HG03064 (cell line): ENCODE data around the gene ZDHHC8.

Experiments used
- ATAC-seq: cut with Tn5 transposase; IDR thresholded peaks from one replicate; pipeline ENCODE4 v1.9.1; 2021; ENCODE audit warnings: low read depth; ENCODE audit not compliant: unreplicated experiment

The ZDHHC8 gene

DNA sequence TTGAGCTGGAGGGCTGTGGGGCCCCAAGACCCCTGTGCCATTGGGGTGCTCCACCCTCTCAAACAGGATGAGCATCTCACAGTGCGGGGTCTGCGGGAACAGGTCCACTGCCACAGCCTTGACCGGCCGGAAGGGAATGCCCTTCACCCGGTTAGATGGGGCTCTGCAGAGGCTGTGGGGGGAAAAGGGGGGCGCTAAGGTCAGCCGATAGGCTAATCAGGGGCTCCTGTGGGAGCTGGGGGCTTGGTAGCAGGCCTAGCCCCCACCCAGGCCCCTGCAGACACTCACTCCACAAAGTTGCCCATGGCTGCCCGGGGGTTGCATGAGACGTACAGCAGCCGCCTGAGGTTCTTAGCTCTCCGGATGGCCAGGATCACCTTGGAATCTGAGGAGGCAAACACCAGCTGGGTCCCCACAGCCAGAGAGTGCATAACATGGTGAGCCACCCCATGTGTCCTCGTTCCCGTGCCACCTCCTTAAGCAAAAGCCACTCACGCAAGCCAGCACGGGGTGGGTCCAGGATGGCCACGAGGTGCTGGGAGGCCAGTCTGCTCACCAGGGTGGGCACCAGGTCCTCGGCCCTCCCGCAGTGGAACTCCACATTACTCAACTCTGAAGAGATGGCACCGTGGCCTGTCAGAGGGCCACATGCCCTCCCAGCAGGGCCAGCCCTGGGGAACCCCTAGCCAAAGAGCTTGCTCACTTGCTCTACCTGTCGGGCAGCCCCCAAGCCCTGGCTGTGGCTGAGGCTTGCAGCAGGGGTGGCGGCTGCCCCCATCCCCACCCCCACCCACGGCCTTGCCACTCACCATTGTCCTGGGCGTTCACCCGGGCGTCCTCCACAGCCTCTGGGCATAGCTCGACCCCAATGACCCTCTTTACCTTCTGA lies 18.7 kb upstream of the ZDHHC8 start:
- ATAC-seq = no peak

DNA sequence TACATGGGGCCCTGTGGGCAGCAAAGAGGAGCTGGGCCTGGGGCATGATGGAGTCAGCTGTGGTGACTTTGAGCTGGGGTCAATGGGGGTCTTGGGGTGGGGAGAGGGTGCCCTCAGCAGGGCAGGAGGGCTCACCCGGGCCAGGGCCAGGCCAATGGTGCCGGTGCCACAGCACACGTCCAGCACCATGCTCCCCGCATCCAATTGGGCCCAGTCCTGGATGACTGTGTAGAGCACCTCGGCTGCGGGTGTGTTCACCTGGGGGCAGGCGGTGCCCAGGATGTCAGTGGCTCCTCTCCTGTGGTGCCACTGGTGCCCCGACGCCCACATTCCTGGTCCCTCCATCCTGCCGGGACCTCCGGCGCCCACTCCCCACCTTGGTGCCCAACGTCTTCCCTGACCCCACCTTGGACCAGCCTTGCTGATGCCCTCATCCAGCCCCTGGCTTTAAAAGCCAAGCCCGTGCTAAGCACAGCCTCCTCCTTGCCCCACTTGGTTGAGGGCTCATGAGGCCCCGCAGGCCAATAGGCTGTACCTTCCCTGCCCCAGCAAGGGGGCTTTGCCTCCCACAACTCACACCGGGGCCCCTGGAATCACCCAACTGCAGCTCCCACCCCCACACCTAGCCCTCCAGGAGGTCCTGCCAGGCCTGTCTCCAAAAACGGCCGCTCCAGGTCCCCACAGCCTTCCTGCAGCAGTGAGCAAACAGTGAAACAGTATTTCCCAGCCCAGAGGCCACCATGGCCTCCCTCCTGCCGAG lies 17.9 kb upstream of the ZDHHC8 start:
- ATAC-seq = no peak

DNA sequence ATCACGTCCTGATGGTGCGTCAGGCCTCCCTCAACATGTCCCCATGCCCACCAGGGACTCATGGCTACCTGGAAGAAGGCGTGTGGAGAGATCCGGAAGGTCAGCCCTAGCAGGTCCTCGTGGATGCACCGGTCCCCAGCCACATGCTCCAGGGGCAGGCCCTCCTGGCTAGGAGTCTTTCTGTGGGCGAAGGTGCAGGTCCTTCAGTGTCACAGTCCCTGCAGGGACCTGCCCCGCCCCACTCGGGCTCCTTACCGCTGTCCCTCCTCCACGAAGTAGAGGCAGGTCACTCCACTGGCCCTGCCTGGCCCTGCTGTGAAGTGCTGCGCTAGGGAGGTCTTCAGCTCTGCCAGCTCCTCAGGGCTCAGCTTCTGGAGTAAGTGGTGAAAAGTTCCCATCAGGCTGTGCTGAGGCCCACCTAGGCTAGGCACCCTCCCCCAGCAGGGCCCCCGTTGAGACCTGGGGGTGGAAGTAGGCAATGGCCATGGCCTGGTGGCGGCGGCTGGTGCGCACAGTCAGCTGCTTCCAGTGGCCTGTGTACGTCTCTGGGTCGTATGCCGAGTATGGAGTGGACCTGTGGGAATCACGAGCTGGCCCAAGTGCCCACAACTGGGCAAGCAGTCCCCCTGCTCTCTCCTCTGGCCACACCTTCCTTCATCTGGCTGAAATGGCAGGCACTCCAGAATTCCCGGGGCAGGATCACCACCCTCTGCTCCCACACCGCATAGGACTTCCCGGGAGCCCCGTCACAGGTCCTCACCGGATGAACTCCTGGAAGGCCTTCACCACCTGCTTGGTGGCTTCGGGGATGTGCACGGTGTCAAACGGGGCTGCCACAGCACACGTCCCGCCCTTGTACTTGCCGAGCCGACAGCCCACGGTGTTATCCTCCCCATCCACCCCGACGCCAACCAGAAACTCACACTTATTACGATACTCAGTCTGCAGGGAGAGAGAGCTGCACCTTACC lies 16.8 kb upstream of the ZDHHC8 start:
- no peak for ATAC-seq

DNA sequence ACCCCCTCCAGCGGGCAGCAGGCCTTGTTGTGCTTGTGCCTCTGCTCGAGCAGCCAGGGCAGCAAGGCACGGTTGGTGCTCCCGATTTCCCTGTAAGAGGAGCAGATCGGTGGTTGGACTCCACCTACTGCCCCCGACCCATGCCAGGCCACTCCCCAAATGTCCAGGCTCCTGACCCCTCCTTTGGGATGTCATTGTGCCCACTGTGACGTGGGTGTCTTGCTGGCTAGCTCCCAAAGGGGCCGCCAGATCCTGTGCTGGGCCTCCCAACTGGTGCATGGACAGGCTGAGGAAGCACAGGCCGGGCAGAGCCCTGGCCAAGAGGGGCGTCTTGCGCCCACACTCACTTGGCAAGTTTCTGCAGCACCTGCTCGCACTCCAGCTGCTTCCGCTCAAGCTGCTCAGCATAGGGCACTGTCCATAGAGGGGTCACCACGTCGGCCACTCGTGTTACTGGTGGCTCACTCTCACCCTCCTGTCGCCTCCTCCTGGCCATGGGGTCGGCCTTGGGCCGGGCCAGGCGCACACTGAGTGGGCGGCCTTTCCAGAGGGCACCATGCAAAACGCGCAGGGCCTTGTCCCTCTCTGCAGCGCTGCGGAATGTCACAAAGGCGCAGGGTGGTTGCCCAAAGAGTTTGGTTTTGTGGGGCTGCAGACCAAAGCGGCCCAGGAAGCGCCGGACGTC lies 15.8 kb upstream of the ZDHHC8 start, which contains the start of gene RANBP1:
TSS of gene RANBP1 (plus strand) at position 414 of the 685 bp plus-strand sequence. CDS start at position 495, 81 bp downstream.
- ATAC-seq = no peak

DNA sequence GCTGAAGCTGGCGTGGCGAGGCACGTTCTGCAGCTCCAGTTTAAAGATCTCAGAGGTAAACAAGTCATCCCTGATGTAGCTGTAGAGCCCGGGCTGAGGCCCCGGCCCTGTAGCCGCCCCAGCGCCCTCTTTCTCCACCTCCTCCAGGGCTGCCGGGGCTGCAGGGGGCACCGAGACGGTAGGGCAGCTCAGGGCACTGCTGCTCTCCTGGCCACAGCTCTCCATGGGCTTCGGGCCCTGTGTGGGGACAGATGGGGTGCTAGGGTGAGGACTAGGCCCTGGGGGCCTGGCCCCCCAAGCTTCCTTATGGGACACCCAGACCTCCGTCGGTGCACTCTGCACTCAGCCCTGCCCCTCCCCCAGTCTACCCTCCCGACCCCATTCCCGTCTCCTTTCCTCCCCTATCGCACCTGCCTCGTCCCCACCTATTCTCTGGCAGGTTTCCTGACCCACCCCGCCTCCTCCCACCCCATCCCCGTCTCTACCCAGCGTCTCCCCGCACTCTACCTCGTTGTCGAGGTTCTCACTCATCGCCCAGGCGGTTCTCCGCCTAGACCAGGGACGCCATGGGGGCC lies 15.1 kb upstream of the ZDHHC8 start:
- ATAC-seq = peak; percentile 5

DNA sequence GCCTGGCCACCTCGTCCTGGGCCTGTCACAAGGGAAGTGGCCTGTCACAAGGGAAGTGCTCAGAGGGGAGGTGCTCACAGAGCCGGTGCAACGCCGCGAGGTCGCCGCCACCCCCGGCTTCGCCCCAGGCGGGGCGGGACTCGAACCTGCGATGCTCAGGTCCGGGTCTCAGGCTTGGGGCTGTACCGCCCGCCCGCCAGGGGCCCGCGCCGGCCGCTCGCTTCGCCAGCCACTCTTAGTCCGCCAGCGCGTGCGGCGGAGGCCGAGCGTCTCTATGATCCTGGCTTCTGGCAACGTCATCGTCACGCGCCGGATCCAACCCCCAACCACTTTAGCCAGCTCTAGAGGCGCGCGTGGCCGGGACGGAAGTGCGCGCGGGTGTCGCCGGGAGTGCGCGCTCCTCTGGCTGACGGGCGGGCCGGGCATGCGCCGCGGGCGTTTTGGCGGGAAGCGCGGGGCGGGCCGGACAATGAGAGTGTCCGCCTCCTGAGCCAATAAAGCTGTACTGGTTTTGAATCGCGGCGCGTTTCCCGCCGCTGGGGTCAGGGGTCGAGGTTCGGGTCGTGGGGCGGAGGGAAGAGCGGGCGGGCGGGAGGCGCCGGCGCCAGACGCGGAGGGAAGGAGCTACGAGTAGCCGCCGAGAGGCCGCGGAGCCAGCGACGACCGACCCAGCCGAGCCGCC lies 14.5 kb upstream of the ZDHHC8 start, which contains the start of gene TRMT2A:
TSS of gene TRMT2A (minus strand) at position 276 of the 682 bp plus-strand sequence. CDS start 320 bp downstream, outside the sequence.
- peak; percentile 55 for ATAC-seq

DNA sequence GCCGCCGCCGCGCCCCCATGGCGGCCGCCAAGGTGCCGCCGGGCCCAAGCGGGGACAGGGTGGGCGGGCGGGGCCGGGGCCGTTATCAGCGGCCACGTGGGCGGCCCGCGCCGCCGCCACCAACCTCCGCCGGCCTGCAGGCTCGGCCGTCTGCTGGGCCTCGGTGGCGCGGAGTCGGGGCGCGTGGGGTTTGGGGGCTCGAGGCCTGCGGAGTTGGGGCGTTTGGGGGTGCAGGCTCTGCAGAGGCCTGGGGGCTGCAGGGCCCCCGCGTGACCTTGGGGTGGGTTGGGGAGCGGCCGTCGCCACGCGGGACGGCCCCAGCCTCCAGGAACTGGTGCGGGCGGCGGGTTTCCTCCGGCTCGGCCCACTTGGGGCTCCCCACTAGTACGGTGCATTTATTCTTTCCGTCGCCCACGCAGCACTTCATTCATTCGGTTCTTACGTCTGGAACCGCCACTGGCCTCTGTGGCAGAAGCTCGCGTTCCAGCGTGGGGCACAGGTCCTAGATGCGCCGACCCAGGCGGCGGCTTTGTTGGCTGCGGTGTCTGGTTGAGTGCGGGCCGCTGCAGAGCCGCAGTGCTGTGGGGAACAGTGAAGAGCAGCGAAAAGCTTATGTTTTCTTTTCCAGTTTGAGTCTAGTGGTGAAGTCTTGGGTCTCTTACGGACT lies 13.8 kb upstream of the ZDHHC8 start:
- ATAC-seq = peak; percentile 19

DNA sequence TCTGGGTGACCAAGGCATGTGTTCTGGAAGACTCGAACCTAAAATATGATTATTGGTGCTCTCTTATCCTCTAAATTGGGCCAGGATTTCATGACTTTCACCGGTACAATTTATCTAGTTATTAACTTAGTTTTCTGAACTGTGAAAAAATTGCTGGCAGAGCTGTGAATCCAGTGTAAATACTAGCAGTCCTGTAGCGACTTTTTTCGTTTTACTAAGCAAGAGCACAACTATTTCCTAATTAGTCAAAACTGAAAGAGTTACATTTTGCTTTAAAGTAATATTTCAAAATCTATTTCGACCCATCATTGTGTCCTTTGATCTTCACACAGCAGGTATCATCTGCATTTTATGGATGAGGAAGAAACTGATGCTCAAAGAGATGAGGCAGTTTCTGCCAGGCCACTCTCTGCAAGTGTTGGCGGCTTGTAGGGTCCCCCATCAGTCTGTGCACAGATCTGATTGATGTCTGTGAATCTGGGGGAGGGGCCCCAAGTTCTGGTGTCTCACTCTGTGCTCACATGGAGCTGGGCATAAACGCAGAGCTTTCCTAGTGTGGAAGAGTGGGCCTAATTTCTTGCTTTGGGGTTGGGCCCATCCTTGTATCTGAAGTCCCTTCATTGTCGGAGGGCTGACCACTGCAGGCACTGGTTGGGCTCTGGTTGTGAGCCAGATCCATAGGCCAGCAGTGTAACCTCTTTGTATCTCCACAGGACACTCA lies 13.1 kb upstream of the ZDHHC8 start:
- ATAC-seq = no peak

DNA sequence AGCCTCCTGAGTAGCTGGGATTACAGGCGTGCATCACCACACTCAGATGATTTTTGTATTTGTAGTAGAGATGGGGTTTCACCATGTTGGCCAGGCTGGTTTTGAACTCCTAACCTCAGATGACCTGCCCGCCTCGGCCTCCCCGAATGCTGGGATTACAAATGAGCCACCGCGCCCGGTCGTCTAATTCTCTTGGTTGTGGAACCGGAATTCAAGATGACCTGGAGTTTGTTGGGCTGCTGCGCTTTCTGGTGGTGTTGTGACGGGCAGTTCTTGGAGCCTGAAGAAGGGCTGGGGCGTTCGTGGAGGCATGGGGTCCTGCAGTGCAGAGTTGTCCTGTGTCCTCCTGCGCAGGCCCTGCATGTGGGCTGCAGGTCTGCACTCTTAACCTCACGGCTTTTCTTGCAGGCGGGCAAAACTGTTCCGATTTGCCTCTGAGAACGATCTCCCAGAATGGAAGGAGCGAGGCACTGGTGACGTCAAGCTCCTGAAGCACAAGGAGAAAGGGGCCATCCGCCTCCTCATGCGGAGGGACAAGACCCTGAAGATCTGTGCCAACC lies 9.7 kb upstream of the ZDHHC8 start:
- ATAC-seq = no peak

DNA sequence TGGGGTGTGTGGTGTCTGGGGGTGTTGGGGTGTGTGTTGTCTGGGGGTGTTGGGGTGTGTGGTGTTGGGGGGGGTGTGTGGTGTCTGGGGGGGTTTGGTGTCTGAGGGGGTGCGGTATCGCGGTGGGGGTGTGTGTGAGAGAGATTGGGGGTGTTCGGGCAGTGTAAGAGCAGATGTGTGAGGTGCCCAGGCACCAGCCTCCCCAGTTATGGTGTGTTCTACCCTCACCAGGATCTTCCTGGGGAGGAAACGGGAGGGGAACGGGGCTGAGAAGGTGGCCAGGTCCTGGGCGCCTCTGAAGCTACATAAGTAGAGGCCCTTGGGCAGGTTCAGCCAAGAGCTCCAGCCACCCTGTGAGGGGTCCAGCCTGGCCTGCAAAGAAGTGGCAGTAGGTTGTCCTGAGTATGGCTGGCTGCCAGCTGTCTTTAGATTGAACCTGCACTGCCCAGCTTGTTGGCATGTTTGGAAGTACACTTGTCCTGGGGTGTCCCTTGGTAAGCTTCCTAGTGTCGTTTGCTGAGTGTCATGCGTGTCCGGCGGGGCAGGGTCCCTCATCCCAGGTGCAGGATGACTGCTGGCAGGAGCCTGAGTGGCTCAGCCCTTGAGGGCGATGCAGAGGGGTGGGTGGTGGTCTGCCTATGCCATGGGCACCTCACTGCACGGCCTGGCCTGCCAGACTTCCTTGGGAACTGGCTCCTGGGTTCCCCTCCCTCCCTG lies 8.1 kb upstream of the ZDHHC8 start:
- no peak for ATAC-seq

DNA sequence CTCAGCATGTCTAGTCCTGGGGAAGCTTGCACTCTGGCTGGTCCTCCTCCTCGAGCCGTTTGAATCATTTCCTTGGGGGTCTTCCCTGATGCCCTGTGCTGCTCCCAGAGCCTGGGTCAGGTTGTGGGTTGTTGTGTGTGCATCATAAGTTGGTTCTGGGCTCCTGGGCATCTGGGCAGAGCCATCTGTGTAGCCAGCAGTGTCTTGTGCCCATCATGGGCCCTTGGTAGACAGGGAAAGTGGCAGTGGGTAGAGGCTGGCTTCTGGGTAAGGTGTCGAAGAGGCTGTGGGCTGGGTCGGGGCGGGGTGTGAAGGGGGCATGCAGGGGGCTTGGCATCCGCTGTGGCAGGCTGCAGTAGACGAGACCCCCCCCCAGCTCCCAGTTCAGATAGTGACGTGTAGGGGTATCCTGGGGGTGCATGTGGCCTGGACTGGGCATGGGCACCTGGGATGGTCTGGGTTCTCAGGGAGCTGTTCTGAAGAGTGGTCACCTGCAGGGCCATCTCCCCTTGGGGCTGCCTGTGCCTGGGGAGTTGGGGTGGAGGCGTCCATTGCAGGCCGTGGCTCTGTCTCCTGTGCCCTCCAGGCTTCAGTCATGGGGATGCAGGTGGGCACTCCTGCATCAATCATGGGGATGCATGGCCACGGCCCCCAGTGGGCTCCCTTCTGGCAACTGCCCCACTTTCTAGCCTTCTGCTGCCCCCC lies 7.4 kb upstream of the ZDHHC8 start:
- ATAC-seq = no peak

DNA sequence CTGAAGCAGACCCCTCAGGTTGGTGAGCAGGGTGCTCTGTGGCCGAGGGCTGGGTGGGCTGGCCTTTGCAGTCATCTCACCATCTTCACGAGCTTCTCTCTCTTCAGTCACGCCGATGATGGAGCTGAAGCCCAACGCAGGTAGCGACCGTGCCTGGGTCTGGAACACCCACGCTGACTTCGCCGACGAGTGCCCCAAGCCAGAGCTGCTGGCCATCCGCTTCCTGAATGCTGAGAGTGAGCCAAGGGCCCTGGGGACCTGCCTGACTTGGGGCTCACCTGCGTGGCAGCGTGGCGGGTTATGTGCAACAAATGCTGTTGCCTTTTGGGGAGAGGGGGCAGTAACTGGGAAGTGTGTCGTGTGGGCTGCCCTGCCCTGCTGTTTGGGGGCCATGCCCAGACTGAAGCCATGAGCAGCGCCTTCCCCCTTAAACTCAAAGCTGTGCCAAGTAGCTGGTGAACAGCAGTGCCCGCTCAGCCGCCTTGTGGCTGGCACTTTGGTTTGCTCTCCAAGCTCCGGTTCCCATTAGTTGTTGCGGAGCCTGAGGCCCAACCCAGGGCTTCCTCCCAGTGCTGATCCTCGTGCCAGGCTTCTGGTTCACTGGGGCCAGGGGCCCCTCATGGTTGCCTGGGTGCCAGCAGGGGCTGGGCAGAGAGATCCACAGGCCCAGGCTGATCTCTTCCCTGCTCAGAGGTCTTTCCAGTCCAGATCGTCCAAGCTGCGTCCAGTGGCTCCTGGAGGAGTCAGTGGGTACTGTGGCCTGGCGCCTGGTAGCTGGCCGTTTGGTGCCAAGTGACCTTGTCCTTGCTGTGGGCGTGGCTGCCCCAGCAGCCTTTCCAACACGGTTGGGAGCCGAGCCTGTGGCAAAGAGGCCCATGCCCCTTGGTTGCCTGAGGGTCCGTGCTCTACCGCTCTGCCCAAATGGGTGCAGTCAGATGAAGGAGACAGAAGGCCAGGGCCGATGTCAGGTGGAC lies 6.1 kb upstream of the ZDHHC8 start:
- ATAC-seq = no peak

DNA sequence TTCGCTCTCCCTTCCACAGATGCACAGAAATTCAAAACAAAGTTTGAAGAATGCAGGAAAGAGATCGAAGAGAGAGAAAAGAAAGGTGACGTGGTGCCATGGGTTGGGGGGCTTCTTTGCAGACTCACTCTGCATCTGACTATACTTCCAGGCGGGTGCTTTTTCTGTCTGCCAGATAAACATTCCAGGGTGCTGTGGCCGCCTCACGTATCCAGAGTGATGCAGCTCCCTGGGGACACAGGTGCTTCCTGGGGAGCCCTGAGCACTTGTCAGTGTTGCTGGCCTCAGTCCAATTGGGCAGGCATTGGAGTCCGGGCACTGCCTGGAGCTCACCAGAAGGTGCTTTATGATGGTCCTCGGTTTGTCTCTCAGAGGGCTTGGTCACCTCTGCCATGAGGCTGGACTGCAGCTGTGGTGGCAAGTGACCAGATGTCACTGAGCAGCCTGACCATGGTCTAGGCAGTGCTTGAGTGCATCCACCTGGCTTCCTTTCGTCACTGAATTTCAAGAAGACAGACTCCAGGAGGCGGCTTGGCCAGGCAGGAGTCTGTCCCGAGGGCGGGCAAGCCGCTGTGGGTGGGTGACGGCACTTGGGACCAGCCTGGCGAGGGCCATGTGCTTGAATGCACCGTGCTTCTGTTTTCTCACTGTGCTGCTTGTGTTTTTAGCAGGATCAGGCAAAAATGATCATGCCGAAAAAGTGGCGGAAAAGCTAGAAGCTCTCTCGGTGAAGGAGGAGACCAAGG lies 5.1 kb upstream of the ZDHHC8 start:
- no peak for ATAC-seq

DNA sequence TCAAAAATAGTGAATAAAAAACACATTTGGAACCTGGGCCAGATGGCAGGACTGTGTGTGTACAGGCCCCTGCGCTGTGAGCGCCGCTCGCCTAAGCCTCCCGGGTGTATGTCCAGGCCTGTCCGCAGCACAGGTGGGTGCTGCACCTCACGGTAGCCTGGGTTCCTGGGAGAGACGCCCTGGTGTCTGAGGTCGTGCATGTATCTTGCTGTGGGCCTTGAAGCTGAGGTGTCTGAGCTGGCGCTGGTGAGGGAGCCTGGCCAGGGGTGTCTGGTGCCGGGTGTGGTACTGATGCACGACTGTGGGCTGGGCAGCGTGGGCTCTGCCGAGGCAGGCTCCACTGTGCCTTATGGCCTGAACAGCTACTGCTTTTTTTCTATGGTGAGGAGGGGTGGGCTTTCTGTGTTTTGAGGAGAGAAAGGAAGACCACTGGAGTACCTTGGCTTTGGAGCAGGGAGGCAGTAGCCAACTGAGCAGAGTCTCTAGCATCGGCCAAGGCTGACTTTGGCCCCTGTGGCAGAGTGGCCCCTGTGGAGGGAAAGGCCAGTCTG lies 4.2 kb upstream of the ZDHHC8 start:
- no peak for ATAC-seq
